ENCODE data around the gene ANKRD44.

- TF ChIP-seq, protein P1, sequence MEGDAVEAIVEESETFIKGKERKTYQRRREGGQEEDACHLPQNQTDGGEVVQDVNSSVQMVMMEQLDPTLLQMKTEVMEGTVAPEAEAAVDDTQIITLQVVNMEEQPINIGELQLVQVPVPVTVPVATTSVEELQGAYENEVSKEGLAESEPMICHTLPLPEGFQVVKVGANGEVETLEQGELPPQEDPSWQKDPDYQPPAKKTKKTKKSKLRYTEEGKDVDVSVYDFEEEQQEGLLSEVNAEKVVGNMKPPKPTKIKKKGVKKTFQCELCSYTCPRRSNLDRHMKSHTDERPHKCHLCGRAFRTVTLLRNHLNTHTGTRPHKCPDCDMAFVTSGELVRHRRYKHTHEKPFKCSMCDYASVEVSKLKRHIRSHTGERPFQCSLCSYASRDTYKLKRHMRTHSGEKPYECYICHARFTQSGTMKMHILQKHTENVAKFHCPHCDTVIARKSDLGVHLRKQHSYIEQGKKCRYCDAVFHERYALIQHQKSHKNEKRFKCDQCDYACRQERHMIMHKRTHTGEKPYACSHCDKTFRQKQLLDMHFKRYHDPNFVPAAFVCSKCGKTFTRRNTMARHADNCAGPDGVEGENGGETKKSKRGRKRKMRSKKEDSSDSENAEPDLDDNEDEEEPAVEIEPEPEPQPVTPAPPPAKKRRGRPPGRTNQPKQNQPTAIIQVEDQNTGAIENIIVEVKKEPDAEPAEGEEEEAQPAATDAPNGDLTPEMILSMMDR (conservative IDR thresholded peaks at IDR 0.05; ENCODE audit: low read length), result no peak
- TF ChIP-seq EZH2phosphoT487 (IDR thresholded peaks at IDR 0.05; ENCODE audit: borderline replicate concordance), result no peak
These were observed 12.7 kb downstream of the ANKRD44 start for GRCh38 chr2:197297772-197298318.
